ENCODE data around the gene FBP1. TPM values are rescaled to one million over a fixed set of nuclear protein-coding genes. Genes with fewer than 3 reads are reported as not detected.

Gene FBP1
- total RNA-seq, 1 experiment from 2014 or later = 1.9 TPM

DNA sequence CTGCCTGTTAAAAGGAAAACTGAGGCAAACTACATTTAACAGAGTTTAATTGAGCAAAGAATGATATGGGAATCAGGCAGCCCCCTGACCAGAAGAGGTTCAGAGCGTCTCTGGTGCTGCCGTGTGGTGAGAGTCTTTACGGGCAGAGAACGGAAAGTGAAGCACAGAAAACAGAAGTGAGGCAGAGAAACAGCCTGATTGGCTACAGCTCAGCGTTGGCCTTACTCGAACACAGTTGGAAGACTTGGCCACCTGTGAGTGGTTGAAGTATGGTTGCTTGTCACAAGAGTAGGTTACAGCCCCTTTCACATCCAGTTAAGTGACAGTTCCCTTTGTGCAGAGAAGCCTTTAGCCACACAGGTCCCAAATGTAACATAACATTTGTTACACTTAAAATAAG, 16.9 kb upstream of the FBP1 start:
- no peak overlapping the region for H3K23ac ChIP-seq (ENCODE audit: insufficient read length, low read depth, low read length)
- no peak overlapping the region for H3K18ac ChIP-seq (ENCODE audit: insufficient read length, low read depth, low read length)
- no peaks in the 10 kb centered on the region for H3K23me2 ChIP-seq (ENCODE audit: insufficient read length, low read depth, low read length, poor library complexity, severe bottlenecking)
- no peak overlapping the region for H3K4ac ChIP-seq (ENCODE audit: low read depth, low read length)
- H3K9me3 ChIP-seq (ENCODE audit: control insufficient read depth, low read depth, low read length) = no peaks in the 10 kb centered on the region
- H4K91ac ChIP-seq (ENCODE audit: insufficient read length, low read depth, low read length) = no peak overlapping the region
- H3K56ac ChIP-seq (ENCODE audit: insufficient read length, low read depth, low read length) = no peak overlapping the region
- Mint-ChIP-seq H3K9me3 (peaks cover 0 to 3% of the 10 kb centered on the region in 2 experiments; a peak in 1 of 5 replicates), H3K36me3 (ENCODE audit: insufficient read depth in 1 of 3, low read depth in 3 of 3) (no peaks in the 10 kb centered on the region), H3K4me3 (no peak overlapping the region), H3K4me1 (peaks cover 20 to 34% of the 10 kb centered on the region in 2 experiments), H3K27me3 (ENCODE audit: low read depth) (peaks cover 18% of the 10 kb centered on the region), H3K27ac (peak overlapping the region in 1 of 3 experiments; percentile 5; a peak in 1 of 7 replicates)
- H3K4me2 ChIP-seq (ENCODE audit: insufficient read depth, insufficient read length, low read length) = no peak overlapping the region
- no peak overlapping the region for H3K14ac ChIP-seq (ENCODE audit: insufficient read depth, low read length)
- no peak overlapping the region for H3K9ac ChIP-seq (ENCODE audit: extremely low read depth, insufficient read length, low read length)
- no peak overlapping the region for H2BK20ac ChIP-seq (ENCODE audit: low read depth, low read length, poor library complexity, severe bottlenecking)
- no peaks in the 10 kb centered on the region for H3K27me3 ChIP-seq (ENCODE audit: insufficient read depth, low read length)
- no peak overlapping the region for H2BK5ac ChIP-seq (ENCODE audit: insufficient read length, low read length)
- no peaks in the 10 kb centered on the region for H3K79me2 ChIP-seq (ENCODE audit: insufficient read depth, low read length)
- H3K79me1 ChIP-seq (ENCODE audit: insufficient read depth, low read depth, low read length, poor library complexity, severe bottlenecking) = no peaks in the 10 kb centered on the region
- H2BK15ac ChIP-seq (ENCODE audit: low read depth, low read length) = no peak overlapping the region
- no peak for DNase-seq
- no peak overlapping the region for H2BK120ac ChIP-seq (ENCODE audit: low read depth, low read length, poor library complexity, severe bottlenecking)
- no peak overlapping the region for H2AFZ ChIP-seq (ENCODE audit: low read length)
- no peak overlapping the region for H2BK12ac ChIP-seq (ENCODE audit: insufficient read length, low read depth, low read length)
- no peak overlapping the region for H4K8ac ChIP-seq (replicated peaks; ENCODE audit: insufficient read length, low read depth, low read length)
- peaks cover 5% of the 10 kb centered on the region; the same call in 1 of the 2 replicates for H3K4me1 ChIP-seq (ENCODE audit: insufficient read depth, low read length)
- H3K27ac ChIP-seq (ENCODE audit: insufficient read length, low read depth, low read length) = no peak overlapping the region
- H4K5ac ChIP-seq (ENCODE audit: insufficient read length, low read depth, low read length) = no peak overlapping the region
- no peak overlapping the region for H3T11ph ChIP-seq (ENCODE audit: low read length)
- no peak overlapping the region for H2AK5ac ChIP-seq (ENCODE audit: insufficient read length, low read length)
- TF ChIP-seq, protein P1, sequence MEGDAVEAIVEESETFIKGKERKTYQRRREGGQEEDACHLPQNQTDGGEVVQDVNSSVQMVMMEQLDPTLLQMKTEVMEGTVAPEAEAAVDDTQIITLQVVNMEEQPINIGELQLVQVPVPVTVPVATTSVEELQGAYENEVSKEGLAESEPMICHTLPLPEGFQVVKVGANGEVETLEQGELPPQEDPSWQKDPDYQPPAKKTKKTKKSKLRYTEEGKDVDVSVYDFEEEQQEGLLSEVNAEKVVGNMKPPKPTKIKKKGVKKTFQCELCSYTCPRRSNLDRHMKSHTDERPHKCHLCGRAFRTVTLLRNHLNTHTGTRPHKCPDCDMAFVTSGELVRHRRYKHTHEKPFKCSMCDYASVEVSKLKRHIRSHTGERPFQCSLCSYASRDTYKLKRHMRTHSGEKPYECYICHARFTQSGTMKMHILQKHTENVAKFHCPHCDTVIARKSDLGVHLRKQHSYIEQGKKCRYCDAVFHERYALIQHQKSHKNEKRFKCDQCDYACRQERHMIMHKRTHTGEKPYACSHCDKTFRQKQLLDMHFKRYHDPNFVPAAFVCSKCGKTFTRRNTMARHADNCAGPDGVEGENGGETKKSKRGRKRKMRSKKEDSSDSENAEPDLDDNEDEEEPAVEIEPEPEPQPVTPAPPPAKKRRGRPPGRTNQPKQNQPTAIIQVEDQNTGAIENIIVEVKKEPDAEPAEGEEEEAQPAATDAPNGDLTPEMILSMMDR (conservative IDR thresholded peaks at IDR 0.05) = no peak
- H4K20me1 ChIP-seq (ENCODE audit: control insufficient read depth, insufficient read depth, insufficient read length) = no peaks in the 10 kb centered on the region
- WGBS (ENCODE audit: extremely low coverage, insufficient read length, low lambda C conversion rate) = no CpG with 5 or more reads among the region's 6 CpGs

All from H9 (cell line).